GM18502 (cell line): ENCODE results near the gene DSPP.
"Not testable (repeated sequence)": the region's sequence is repeated elsewhere in the genome, so short reads cannot be mapped to it uniquely, and the experiment has no call there.

ENCODE experiments used
- ATAC-seq: cut with Tn5 transposase; IDR thresholded peaks from one replicate; pipeline ENCODE4 v1.9.1; 2021; ENCODE audit warnings: mild to moderate bottlenecking; ENCODE audit not compliant: unreplicated experiment, poor library complexity

The DSPP gene

DNA sequence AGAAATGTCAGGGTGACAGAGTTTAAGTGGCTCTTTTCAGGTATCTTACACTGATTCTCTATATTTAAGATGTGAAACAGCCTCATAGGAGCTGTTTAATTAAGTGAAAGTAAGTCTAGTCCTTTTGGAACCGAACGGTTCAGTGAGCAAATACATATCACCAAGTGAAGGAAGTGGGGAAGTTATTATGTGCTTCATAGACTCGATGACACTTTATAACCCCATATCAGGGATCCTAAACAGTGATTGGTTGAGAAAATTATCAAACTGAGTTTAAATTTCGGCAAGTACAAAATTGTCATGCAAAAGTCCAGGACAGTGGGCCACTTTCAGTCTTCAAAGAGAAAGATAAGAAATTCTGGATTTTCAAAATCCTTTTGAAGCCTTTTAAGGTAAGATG is at the start of gene DSPP:
TSS of gene DSPP (plus strand) at position 301 of the 400 bp plus-strand sequence. CDS start 2,380 bp downstream, outside the sequence.
- ATAC-seq = no peak

- ATAC-seq = peak; percentile 100
These were observed 49.1 kb upstream of the DSPP start for GRCh38 chr4:87559090-87559837.

- no peak for ATAC-seq
These were observed 47.5 kb upstream of the DSPP start for GRCh38 chr4:87560802-87561201.

DNA sequence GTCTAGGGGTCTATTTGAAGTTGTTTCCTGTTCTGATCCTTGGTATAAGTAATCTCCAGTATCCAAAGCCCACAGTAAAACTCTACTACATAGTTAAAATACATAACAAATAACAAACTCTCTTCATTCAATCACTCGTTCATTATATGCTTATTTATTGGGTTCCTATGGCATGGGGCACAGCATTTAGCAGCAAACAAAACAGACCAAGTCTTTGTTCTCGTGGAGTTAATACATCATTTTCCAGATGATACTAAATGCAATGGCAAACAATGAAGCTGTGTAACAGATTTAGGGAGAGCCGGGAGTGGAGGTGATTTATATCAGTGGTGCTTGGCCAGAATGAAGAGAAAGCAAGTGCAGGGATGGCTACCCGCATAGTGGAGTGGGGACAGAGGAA is 42.6 kb upstream of the DSPP start:
- ATAC-seq = no peak

GRCh38 chr4:87566276-87566675 is 42.1 kb upstream of the DSPP start:
- no peak for ATAC-seq

GRCh38 chr4:87567191-87567590 is 41.1 kb upstream of the DSPP start:
- no peak for ATAC-seq

- ATAC-seq = no peak
These were observed 38.0 kb upstream of the DSPP start for GRCh38 chr4:87570290-87570805.

GRCh38 chr4:87574376-87574775 is 34.0 kb upstream of the DSPP start:
- not testable (repeated sequence) for ATAC-seq

DNA sequence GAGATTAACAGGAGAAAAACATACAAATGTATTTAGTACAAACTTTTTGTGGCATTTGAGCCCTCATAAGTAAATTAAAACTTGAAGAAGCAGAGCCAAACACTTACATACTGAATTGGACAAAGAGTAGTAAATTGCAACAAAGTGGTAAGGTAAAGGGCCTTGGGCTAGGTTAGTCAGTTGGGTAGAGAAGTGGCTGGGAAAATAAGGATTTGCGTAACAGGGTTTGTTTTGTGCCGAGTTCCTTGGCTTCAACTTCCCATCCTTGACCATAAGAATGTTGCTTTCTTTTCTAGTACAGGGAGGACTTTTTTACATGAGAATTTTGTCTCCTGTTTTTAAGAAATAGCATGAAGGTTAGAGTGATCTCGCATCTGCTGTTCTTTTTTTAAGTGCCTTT is 33.3 kb upstream of the DSPP start:
- ATAC-seq = no peak

DNA sequence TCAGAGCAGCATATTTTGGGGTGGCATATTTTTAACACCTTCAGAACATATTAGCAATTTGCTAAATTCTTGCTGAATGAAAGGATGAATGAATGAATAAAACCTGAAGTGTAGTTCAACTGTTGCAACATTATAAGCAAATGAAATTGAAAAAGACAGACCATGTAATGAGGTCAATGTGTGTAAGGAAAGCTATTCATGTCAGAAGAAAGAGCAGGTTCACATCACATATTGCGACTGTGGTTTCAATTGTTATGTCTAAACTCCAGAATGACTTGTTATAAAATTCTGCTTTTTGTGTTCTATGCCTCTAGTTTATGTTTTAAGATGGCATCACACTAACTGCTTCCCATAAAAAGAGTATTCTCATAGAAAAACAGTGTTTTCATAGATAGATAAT is 32.9 kb upstream of the DSPP start:
- ATAC-seq = no peak

- no peak for ATAC-seq
These were observed 32.3 kb upstream of the DSPP start for GRCh38 chr4:87575983-87576382.

- no peak for ATAC-seq
These were observed 28.9 kb upstream of the DSPP start for GRCh38 chr4:87579478-87579877.

- ATAC-seq = no peak
These were observed 28.3 kb upstream of the DSPP start for GRCh38 chr4:87580057-87580456.

DNA sequence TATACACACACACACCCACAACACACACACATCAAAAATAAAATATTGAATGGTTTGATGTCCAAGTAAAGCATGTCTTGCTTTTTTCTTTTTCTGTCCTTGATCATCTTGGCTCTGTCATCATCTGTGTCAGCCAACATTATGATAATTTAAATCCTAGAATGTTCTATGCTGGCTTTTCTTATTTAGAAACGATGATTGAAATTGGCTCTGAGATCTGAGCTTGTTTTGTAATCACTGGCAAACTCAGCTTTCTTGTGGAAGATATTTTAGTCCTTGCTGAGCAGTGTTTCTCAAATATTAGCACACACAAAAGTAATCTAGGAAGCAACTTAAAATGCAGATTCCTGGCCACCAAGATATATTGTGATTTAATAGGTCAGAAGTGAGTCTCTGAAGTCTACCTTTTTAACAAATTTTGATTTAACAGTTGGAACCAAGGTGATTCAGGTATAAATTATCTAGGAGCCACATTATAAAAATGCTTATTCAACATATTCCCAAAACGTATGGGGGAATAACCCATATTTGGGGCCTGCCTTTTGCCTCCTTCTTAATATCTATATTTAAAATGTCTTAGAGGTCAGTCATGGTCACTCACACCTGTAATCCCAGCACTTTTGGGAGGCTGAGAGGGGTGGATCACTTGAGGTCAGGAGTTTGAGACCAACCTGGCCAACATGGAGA is 24.0 kb upstream of the DSPP start:
- no peak for ATAC-seq

GRCh38 chr4:87589531-87589930 is 18.8 kb upstream of the DSPP start:
- ATAC-seq = no peak

DNA sequence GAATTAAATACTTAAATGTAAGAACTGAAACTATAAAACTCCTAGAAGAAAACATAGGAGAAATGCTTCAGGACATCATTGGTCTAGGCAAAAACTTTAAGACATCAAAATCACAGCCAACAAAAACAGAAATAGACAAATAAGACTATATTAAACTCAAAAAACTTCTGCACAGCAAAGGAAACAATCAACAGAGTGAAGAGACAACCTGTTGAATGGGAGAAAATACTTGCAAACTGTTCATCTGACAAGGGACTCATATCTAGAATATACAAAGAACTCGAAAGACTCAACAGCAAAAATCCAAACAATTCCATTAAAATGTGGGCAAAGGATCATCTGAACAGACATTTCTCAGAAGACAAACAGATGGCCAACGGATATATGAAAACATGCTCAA is 16.2 kb upstream of the DSPP start:
- no peak for ATAC-seq

DNA sequence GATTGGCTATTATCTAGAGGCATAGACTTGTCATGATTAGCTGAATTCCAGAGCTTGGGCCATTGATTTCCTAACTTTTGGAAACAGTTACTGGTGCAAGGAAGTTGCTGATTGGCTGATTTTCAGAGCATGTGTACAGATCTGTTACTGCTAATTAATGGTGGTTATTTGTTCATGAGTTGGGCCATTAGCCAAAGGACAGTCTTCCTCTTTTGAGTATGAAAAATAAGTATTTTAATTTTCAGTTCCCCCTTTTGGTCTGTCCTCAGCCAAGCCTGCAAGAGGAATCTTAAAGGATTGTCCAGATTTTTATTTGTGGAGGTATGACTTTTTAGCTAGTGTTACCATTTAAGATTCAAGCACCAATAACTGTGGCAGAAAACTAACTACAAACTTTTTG is 7.0 kb upstream of the DSPP start:
- ATAC-seq = no peak

- ATAC-seq = no peak
These were observed 6.1 kb downstream of the DSPP start for GRCh38 chr4:87614292-87614890.

- ATAC-seq = no peak
These were observed 7.9 kb downstream of the DSPP start for GRCh38 chr4:87616268-87616667.

- no peak for ATAC-seq
These were observed 11.8 kb downstream of the DSPP start for GRCh38 chr4:87620086-87620485.

DNA sequence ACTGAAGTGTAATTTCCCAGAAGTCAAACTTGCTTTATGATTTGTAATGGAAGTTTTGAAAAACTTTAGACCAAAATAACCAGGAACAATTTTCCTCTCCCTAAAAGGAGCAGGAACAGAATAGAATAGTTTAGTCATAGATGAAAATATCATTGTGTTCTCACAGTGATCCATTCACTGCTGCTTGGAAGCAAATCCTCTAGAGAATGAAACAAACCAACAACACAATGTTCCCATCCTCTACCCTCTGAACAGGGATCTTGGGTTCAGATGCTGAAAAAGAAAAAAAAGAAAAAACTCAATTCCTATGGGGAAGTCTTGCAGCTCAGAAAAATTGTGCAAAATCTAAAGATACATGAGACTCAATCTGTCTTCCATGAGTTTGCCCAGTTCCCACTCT is 12.2 kb downstream of the DSPP start:
- ATAC-seq = no peak
